GM18867 (cell line): ENCODE measurements around the gene UGT1A1.

ENCODE experiments used
- ATAC-seq: cut with Tn5 transposase; IDR thresholded peaks from one replicate; pipeline ENCODE4 v1.9.1; 2021; ENCODE audit warnings: mild to moderate bottlenecking, moderate library complexity; ENCODE audit not compliant: unreplicated experiment

UGT1A1 gene

DNA sequence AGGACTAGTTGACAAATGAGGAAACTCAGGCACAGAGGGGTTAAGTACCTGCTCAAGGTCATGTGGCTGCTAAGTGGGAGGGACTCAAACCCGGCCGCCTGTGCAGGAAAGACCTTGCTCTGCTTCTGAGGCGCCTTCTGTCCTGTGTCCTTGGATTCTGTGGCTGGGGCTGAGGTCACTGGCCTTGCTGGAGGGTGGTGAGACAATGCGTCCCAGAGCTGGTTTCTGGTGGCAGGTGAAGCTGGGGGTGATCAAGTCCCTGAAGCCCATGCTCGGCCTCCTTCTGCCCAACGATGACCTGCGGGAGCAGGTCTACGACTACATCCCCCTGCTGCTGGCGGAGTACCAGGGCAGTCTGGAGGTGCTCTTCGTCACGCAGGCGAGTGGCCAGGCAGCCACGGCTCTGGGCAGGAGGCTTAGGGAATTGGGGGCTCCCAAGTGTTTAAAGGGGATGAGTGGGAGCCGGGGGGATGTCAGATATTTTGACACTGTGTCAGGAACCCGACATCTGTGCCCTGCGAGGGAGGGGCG lies 34.1 kb downstream of the UGT1A1 start:
- ATAC-seq = no peak

DNA sequence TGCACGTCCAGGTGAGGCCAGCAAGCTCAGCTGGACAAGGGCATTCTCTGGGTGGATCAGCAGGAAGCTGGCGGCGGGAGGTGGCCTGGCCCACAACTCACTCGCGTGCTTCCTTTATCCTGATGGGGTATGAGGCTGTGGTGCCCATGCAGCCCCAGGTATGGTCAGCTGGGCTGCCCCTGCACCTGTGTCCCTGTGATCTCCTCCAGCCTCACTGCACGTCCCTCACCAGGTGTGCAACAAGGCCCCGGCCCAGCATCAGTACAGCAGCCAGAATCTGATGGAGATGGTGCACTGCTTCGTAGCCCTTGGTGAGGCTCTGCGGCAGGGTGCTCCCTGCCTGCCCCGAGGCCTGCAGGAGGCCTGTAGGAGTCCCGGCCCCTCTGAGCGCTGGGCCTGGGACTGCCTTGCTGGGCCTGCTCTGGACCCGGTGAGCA lies 35.7 kb downstream of the UGT1A1 start:
- no peak for ATAC-seq

DNA sequence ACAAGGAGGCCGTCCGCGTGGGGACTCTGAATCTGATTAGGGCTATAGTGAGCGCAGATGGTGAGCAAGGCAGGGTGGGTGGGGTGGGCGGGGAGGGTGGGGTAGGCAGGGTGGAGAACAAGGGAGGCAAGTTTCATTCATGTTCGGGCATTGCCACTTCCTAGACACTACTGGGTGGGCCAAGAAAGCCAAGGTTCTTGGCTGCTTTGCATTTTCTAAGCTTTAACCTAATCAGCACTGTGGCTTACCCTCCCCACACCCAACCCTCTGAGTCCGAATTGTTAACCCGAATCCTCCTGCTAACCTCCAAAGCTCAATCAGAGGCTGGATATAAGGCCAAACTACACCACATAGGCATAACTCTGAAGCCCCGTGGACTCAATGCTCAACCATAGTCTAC lies 36.2 kb downstream of the UGT1A1 start:
- ATAC-seq = no peak

DNA sequence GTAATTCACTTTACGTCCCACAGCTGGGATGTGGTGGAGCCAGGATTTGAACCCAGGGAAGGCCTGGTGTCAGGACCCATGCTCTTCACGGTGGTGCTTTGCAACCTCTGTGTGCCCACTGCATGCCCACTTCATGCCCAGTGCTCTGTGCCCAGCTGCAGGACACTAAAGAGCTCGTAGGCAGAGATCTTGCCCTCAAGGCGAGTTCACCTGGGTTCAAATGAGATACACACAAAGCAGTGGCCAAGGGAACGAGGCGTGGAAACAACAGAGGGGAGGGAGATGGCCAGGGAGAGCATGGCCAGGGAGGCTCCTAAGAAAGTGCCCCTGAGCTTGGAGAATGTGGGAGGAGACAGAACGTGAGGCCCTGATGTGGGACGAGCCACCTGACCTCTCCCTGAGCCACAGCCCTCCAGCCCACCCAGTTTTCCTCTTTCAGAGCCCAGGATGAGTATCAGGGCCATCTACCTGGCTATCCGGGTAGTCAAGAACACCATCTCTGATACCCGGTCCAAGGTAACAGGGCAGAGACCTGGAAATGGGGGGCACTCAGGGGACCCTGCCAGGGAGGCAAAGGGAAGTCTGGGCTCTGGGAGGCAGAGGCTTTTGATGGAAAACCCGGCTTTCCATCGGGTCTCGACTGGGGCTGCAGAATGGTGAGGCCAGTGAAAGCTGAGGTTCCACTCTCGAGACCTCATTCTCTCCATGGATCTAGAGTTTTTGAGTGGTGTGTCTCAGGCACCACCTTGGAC lies 38.4 kb downstream of the UGT1A1 start:
- no peak for ATAC-seq

DNA sequence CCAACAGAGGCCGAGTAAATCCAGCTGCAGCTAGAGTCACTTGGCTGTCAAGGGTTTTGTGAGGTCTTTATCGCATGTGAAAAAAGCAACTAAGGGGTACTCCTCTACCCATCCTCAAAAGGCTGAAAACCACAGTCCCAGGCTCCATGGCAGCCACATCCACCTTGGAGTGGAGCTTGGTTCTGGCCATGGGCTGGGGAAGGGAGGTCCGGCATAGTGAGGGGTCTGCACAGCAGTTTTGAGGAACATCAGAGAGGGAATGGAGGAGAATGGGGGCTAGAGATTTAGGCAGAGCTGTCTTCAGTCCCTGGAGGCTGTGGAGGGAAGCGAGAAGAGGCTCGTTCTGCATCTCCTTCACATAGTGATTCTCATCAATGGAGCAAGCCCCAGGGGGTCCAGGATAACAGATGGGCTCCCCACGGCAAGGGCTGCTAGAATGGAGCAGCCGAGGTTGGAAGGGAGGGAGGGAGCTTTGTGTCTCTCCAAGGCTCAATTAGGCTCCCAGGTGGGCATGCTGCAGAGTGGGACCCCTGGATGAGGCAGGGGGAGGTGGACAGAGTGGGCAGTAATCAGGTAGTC lies 39.1 kb downstream of the UGT1A1 start:
- ATAC-seq = no peak

DNA sequence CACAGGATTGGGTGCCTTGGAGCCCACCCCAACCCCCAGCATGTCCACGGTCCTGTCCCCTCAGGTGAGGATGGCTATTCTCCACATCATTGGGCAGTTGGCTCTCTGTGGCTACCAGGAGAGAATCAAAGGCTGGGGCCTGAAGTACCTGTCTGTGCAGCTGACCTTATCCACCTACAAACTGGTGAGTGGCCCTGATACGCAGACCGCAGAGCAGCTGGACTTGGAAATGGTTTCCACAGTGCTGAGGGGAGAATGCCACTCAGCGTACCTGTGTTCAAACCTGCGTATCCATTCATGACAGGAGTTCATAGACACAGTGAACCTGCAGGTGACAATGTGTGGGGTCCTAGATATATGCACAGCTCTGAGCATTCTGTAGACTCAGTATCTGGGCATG lies 39.6 kb downstream of the UGT1A1 start:
- ATAC-seq = no peak

DNA sequence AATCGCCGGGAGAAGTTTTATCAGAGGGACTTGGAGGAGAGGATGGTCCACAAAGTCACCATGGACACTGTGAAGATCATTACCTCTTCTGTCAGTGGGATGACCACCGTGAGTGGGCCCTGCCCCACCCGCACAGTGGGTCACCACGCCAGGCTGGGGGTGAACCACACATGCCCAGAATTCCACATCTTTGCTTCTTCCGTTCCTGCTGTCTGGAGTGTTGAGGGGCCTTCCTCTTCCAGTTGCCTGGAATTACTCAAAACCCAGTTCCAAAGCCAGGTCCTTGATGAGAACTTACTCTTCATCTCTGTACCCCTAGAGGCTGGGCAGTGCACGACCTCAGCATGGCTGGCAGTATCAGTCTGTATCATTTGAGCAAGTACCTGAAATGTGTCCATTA lies 40.1 kb downstream of the UGT1A1 start:
- no peak for ATAC-seq

DNA sequence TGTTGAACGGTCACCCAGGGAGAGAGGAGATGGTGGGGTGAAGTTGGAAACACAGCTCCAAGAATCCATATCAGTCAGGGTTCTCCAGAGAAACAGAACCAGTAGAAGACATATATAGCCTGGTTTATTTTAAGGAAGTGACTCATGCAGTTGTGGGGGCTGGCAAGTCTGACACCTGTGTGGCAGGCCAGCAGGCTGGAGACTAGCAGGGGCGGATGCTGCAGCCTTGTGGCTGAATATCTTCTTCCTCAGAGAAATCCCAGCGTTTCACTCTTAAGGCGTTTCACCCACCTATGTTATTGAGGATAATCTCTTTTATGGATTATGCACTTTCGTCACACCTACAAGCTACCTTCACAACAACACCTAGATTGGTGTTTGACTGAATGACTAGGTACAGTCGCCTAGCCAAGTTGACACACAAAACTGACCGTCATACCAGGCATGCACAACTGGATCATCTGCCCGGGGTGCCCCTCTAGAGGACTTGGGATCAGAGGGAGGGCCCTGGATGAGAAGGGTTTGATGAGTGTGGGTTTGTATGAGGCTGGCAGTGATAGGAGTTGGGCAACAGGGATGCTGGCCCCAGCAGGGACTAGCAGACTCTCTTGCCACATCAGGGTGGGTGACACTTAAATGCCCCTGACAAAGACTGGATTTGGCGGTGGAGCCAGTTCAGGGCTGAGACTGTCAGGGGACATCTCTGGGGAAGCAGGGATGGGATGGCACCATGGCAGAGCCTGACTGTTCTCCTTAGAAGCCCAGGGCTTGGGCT lies 41.5 kb downstream of the UGT1A1 start:
- ATAC-seq = peak; percentile 48

DNA sequence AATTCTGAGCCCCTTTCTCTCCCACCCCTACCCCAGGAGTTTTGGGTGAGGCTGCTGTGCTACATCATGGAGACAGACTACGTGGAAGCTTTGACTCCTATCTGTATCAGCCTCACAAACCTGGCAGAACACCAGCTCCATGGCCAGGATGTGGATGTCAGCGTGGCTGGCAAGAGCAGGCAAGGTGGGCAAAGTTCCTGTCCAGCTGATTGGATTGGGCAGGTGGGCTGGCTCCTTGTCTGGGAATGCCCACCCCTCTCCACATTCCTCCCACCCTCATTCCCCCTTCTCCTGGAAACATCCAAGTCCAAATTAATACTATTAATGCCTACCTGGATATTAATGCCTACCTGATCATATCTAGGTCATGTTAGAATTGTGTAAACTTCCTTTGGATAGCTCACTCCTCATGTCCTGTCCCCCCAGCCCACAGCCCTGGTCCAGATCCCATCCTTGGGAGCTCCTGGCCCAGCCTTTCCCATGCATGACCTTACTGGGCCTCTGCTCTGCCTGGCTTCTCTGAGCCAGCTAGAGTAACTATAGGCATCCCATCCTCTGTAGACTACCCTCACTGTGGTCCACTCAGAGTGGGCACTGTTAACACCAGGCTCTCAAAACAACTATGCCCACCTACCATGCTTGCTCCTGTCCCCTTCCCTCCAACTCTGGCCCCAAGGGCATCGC lies 42.2 kb downstream of the UGT1A1 start:
- no peak for ATAC-seq

DNA sequence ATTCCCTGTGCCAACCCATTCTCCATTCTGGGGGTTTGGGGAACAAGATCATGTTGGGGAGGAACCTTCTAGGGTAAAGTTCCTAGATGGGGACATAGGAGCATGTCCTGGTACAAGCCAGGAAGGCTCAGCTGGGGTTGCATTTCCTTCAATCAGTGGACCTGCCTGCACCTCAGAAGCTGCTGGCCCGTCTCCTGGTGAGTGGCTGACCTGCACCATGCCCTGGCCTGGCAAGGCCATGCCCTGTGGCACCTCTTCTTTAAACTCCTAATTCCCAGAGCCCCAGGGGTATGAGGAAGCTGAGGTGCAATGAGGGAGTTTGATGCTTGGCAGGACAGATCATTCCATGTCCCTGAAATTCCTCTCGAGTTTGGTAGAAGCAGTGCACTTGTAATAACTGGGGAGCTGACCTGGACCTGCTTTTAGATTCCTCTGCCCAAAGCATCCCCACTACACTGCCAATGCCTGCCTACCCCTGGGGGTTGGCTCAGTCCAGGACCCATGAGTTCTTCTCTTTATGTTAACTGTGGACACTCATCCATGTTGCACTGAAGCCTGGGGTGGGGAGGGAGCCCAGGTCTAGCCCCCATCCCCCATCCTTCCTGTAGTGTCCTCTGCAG lies 43.3 kb downstream of the UGT1A1 start:
- ATAC-seq = no peak

DNA sequence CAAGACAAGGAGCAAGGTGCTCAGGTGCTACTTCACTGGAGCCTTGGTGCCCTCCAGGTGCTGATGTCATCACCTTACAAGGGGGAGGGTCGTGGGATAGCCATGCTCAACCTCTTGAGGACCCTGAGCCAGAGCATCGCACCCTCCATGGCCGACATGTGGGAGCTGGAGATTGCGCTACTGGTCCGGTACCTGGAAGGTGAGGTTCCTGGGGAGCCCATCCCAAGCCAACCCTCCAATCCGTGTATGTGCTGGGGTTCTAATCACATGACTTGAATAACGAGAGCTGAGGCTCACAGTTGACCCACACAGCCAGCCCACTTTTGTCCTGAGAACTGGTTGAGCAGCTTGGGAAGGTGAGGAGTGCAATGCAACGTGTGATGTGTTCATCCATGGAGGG lies 43.9 kb downstream of the UGT1A1 start:
- ATAC-seq = no peak

DNA sequence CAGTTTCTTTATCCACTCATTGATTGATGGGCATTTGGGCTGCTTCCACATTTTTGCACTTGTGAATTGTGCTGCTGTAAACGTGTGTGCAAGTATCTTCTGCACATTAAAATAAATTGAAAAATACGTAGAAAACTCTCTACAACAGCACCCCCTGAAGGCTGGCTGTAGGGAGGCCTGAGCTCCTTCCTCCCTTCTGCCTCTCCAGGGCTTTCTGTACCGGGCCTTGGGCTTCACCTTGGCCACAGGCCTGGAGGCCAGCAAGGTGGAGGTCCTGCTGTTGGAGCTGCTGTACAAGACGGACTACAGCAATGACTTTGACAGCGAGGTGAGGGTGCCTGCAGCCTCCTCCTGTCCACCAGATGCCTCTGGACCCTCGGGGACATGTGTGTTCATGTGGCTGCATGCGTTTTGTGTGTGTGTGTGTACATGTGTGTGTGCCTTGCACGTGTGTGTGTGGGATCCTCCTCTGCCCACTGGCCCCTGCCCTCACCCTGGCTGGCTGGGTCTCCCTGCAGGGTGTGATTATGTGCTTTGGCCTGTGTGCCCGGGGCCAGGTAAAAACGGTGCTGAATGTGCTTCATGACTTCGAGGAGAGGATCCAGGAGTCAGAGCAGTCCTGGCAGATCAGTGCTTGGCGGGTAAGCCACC lies 47.3 kb downstream of the UGT1A1 start:
- no peak for ATAC-seq

DNA sequence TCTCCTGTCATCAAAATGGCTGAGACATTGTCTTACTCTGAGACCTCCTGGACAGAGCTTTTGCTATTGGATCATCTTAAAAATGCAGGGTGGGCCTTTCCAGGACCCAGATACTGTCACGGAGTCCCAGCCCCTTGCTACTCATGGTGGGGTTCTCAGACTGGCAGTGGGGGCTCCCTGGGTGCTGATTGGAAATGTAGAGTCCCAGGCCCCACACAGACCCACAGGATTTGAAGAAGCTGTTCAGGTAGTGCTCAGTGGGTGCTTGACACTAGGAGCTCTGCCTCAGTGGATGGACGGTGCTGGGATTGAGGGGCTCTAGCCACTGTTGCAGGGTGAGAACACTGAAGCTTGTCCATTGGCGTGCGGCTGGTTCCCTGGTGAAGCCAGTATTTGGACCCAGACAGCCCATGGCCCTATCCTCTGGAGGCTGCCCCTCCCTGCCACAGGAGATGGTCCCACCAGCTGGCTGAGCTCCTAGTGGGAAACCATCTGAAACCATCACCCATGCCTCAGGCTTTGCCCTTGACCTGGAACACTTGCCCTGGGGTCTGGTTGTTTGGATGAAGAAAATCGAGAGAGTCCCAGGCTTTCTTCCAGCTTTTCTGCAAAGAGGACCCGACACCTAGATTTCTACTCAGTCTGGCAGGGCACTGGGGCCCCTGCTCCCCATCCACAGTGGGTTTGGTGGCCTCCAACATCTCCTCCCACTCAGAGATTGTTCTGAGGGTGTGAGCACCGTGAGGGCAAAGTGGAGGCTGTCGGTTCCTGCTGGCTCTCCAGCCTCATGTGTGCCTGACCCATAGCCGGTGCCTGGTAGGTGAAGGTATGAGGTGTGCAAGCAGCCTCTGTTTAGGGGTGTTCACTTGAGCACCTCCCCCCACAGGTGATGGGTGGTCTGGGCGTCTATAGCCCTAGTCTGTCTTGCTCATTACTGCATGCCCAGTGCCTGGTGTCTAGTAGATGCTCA lies 48.2 kb downstream of the UGT1A1 start:
- no peak for ATAC-seq

DNA sequence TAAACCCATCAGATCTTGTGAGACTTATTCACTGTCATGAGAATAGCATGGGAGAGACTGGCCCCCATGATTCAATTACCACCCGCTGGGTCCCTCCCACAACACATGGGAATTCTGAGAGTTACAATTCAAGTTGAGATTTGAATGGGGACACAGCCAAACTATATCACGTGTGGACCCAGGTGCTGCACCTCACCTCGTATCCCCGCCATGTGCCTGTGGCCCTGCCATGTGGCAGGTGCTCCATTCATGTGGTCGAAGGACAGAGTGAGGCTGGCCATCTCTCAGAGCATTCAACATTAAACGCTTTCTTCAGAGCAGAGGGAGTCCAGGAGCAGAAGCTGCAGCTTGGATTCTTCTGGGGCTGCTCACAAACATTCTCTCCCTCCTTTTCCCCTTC lies 50.3 kb downstream of the UGT1A1 start:
- no peak for ATAC-seq

DNA sequence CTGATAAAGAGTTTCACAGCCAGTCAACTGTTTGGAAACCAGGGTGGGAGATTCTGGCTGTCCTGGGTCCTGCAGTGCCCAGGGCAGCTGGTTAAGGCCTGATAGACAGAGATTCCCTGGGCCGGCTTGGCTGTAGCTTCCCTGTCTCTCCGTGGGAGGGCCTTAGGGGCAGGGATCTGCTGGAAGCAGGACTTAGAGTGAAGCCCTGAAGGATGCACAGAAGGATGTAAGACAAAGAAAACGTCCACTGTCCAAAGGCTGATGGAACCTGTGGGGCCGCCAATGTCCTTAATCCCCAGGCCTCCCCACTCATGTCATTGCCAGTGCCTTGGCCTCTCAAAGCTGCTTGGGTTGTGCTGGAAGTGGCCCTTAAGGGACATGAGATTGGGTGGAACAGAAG lies 51.0 kb downstream of the UGT1A1 start:
- no peak for ATAC-seq

DNA sequence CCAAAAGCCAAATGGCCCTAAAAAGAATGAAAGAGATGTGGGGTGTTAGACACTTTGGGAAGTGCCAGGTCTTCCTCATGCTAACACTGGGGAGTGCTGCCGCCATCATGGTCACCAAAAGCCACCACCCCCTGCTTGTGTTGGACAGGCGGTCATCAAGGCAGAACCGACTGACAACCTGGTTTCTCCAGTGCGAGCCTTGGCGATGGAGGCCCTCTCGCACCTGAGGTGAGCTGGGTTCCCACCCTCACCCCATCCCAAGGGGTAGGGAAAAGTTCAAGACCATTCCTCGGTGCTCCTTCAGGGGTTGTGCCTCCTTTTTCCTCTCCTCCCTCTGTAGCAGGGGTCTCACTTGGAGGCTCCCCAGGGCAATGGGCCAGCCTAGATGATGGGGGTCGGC lies 51.7 kb downstream of the UGT1A1 start:
- no peak for ATAC-seq

DNA sequence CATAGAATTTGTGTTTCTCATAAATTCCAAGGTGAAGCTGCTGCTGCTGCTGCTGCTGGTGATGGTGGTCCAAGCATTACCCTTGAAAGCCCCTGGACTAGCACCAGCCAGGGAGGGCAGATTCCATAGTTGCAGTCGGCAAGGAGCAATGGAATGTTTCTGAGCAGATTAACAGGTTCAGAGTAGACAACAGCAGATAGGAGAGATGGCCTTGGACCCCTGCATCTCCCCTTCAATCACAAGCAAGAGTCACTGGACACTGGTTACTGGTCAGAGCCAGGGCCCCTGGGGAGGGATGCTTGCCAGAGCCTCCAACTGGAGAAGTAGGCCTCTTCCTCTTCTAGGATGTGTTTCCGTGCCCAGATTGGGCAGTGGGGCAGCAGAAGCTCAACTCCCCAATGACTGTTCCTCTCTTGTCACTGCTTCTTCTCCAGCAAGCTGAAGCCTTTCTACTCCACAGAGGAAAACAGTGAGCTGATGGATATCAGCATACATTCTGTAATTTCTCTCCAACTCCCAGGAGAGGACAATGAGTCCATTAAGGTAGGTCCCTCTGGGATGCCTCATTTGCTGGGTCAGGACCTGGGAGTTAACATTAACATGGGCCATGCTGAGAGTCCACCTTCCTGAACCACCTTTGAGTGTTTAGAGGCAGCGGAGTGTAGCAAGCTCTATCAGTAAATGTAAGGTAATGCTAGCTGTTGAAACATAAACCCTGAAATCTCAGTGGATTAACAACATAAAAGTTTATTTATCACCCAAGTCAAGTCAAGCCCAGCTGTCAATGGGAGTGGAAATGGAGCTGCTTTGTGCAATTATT lies 53.4 kb downstream of the UGT1A1 start:
- no peak for ATAC-seq
